GM12864 (cell line): ENCODE data around the gene CLDN6.
"Not testable (repeated sequence)": the region's sequence is repeated elsewhere in the genome, so short reads cannot be mapped to it uniquely, and the experiment has no call there.

Experiments
- DNase-seq: peaks from one replicate; pipeline ENCODE4 v3.0.0-alpha.2; 2011; ENCODE audit warnings: low read depth
- H3K4me3 ChIP-seq: 2 replicates; pipeline ENCODE4 v1.5.1; 2011; ENCODE audit warnings: mild to moderate bottlenecking, low read depth, low read length, control low read depth
- TF ChIP-seq, protein P1 (sequence below): IDR thresholded peaks from 2 replicates; pipeline ENCODE4 v1.5.1; 2011; ENCODE audit warnings: low read depth, mild to moderate bottlenecking, moderate library complexity, low read length, control low read depth, inconsistent platforms; ENCODE audit errors: missing control alignments

Gene CLDN6

DNA sequence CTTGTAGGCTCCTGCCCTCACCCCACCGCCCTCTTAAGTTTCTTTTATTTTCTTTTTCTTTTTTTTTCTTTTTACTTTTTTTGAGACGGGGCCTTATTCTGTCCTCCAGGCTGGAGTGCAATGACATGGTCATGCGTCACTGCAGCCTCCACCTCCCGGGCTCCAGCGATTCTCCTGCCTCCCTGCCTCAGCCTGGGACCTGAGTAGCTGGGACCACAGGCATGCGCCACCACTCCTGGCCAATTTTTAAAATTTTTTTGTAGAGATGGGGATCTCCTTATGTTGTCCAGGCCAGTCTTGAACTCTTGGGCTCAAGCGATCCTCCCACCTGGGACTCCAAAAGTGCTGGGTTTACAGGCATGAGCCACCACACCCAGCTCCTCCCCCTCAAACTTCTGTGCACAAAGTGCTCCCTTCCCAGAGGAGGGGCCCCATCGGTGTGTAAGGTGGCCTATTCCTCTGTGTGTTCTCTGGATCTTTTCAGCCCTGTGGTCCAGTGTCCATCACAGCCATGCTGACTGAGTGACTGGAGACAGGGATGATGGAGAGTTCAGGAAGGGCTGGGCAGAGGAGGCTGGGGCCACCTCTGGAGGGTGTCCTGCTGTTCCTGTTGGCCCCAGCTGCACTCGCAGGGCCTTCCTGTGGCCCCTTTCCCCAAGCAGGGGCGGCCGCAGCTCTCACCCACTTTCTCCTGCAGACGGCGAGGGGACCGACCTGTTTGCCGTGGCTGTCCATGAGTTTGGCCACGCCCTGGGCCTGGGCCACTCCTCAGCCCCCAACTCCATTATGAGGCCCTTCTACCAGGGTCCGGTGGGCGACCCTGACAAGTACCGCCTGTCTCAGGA is 38.6 kb upstream of the CLDN6 start:
- H3K4me3 ChIP-seq = no peak overlapping the region
- no peak for DNase-seq
- TF ChIP-seq, protein P1, sequence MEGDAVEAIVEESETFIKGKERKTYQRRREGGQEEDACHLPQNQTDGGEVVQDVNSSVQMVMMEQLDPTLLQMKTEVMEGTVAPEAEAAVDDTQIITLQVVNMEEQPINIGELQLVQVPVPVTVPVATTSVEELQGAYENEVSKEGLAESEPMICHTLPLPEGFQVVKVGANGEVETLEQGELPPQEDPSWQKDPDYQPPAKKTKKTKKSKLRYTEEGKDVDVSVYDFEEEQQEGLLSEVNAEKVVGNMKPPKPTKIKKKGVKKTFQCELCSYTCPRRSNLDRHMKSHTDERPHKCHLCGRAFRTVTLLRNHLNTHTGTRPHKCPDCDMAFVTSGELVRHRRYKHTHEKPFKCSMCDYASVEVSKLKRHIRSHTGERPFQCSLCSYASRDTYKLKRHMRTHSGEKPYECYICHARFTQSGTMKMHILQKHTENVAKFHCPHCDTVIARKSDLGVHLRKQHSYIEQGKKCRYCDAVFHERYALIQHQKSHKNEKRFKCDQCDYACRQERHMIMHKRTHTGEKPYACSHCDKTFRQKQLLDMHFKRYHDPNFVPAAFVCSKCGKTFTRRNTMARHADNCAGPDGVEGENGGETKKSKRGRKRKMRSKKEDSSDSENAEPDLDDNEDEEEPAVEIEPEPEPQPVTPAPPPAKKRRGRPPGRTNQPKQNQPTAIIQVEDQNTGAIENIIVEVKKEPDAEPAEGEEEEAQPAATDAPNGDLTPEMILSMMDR = no peak

DNA sequence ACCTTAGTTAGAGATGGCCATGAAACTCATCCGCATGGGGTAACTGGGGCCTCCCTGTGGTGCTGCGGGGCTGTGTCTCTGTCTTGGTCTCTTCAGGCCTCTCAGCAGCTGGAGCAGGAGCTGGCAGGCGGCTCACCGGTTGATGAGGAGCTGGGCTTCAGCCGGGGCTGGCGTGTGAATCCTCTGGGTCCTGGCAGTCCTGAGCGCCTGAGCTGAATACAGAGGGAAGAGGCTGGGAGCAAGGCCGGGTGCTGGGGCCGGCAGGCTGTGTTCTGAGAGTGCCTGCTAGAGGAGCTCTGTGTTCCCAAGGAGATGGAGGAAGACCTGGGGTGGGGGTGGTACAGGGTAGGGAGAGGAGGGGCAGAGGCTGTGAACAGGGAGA is 37.7 kb upstream of the CLDN6 start:
- not testable (repeated sequence) for DNase-seq, H3K4me3 ChIP-seq

DNA sequence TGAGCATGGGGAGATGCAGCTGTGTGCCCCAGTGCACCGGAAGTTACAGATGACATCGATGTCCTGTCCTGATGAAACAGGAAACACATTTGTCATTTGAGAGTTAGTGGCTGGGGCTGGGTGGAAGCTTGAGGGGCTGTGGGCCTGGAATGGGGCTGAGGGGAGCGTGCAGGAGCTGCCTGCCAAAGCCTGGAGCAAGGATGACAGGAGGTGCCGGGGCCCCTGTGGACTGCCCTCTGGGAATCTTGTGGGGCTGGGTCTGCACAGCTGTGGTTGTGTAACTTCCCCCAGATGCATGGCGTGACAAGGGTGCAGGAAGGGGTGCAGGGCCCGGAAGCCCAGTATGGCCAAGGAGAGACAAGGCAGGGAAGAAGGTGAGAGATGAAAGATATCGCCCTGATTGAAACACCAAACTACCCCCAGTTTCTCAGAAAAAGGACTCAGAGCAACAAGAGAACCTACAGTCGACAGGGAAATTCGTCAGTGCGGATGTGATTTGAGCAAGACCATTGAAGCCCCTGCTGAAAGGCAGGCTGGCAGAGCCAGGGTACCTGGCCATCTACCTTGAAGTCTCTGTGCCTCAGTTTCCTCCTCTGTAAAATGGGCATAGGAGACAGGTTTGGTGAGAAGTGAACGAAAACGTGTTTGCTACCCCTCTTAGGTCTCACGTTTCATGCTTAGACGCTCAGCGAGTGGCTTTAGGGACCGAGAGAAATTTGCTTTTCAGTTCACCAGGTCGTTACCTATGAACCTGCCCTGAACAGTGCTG is 37.2 kb upstream of the CLDN6 start:
- H3K4me3 ChIP-seq = no peak overlapping the region
- DNase-seq = no peak
- TF ChIP-seq, protein P1 = no peak

DNA sequence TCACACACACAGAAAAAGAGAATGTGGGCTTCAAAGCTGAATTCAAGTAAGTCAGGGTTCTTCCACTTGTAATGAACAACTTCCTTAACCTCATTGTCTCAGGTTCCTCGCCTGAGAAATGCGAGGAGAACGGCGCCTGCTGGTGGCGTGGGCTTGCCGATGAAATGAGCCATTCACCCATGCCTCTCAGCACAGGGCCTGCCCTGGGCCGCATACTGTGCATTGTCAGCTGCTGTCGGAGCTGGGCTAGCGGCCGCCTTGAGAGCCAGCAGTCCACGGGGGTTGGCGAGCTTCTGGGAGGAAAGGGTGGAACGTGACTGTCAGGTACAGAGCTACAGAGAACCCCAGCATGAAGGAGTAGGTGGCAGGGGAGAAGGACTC is 35.3 kb upstream of the CLDN6 start:
- not testable (repeated sequence) for H3K4me3 ChIP-seq, DNase-seq

DNA sequence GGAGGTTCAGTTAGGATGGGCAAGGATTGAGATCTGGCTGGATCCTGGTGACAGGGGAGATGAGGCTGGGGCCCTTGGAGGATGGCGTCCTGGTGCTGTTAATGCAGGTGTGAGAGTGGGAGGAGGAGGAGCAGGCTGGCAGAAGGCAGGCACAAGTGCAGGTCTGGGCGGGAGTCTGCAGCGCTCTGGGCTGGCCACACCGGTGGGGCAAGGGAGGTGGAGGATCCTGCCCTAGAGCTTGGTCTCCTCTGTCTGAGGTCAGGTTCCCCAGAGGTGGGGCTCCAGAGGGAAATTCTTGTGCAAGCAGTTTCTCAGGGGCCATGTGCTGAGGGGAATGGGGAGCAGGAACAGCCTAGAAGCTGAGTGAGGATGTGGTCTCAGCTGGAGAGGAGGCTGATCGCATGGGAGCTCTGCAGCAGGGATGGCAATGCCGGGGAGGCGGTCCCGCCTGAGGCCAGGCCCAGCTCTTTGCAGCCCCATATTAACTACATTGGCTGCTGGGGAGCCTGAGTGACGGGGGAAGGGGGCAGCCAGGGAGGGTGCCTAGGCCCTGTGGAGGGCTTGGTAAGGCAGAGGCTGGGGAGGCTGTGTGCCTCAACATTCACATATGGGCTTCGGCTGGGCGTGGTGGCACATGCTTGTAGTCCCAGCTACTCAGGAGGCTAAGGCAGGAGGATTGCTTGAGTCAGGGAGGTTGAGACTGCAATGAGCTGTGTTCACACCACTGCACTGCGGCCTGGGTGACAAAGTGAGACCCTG is 34.8 kb upstream of the CLDN6 start:
- not testable (repeated sequence) for DNase-seq, H3K4me3 ChIP-seq

DNA sequence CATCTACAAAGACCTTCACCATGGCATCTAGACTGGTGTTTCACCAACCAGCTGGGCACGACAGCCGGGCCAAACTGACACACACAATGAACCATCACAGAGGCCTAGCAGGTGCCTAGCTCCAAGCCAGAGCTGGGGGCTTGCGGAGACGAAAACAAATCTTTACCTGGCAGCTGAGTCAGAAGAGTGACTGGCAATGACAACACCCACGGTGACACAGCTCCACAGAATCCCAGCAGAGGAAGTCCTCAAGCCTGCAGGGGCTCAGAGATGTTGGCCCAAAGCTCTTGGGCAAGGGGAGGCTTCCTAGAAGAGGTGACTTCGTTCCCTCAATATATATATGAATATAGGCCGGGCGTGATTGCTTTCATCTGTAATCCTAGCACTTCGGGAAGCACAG is 33.5 kb upstream of the CLDN6 start:
- TF ChIP-seq, protein P1 = no peak
- DNase-seq = no peak

DNA sequence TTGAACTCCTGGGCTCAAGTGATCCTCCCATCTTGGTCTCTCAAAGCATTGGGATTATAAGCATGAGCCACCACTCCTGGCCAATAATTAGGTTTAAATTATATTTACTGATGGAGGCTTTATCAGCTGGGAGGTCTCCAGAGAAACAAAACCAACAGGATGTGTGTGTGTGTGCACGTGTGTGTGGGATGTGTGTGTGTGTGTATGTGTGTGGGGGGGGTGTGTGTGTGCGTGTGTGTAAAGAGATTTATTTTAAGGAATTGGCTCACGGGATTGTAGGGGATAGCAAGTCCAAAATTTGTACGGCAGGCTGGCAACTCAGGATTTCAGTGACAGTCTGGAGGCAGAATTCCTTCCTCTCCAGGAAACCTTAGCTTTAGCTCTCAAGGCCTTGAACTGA is 33.0 kb upstream of the CLDN6 start:
- H3K4me3 ChIP-seq = no peak overlapping the region
- DNase-seq = no peak
- TF ChIP-seq, protein P1 = no peak

More for the DNA sequence above, 33.5 kb upstream of the CLDN6 start:
- no peak overlapping the region for H3K4me3 ChIP-seq

DNA sequence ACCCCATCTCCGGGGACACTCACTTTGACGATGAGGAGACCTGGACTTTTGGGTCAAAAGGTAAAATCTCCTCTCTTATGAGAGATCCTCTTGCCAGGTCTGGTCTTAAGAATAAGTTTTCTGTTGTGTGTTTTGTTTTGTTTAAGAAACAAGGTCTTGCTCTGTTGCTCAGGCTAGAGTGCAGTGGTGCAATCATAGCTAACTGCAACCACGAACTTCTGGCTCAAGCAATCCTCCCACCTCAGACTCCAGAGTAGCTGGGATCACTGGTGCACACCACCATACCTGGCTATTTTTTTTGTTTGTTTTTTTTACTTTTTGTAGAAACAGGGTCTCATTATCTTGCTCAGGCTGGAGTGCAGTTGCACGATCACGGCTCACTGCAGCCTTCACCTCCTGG is 32.5 kb upstream of the CLDN6 start:
- no peak for DNase-seq
- TF ChIP-seq, protein P1 = no peak
- H3K4me3 ChIP-seq = no peak overlapping the region
